ENCODE results near the gene CDH12.
"Not testable (repeated sequence)": the region's sequence is repeated elsewhere in the genome, so short reads cannot be mapped to it uniquely, and the experiment has no call there.

Gene CDH12

DNA sequence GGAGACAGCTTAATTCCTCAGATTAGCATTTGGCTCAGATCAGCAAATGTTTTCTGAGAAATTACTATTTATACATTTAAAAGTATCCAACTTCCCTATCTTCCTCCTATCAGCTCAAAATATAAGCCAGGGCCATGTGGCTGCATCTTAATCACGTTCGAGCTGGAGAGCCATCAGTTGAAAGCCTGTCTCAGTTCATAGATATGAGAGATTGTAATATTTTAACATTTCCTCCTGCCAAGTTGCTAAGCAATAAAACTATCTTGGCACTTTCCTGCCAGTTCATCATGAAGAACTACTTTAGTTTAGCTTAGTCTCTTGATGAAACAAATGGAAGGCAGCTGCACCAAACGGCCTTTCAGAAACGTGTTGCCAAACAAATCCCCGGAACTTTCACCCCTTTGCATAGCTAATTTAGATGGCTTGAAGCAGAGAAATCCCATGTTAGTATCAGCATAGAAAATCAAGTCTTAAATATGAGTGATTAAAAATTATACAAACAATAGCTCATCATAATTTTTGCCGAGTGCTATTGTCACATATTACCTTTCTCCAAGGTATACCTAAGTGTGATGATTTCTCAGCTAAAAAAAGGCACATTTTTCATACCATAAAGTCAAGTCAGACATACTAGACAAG is 713.4 kb downstream of the CDH12 start:
- not testable (repeated sequence) for H3K27ac ChIP-seq; DNase-seq; H3K4me3 ChIP-seq (ENCODE audit: low read depth, low read length); H3K9me3 ChIP-seq (ENCODE audit: severe bottlenecking); H3K36me3 ChIP-seq; H3K27me3 ChIP-seq (ENCODE audit: insufficient read depth, low read depth, severe bottlenecking)

DNA sequence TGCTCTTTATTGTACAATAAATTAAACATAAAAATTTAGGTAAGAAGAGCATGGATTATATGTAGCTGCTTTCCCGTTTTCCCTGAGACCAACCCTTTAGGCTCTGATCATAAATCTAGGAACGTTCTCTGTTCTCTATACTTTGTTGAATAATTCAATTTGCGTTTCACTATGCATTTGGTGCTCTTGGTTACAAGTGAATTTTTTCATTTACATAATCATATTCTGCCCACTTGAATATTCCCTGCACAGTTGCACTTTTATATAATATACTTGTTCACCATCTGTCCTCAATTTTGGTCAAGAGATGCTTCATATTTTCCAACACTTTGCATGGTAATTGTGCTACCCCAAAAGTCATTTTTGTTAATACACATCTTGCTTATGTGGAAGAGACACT is 741.8 kb downstream of the CDH12 start:
- Histone ChIP-seq H3K36me3 (no peaks in the 10 kb centered on the region), H3K27me3 (ENCODE audit: insufficient read depth, low read depth, severe bottlenecking) (no peaks in the 10 kb centered on the region), H3K27ac (no peak overlapping the region), H3K9me3 (ENCODE audit: severe bottlenecking) (no peaks in the 10 kb centered on the region), H3K4me3 (ENCODE audit: low read depth, low read length) (no peak overlapping the region)
- TF ChIP-seq, protein P1, sequence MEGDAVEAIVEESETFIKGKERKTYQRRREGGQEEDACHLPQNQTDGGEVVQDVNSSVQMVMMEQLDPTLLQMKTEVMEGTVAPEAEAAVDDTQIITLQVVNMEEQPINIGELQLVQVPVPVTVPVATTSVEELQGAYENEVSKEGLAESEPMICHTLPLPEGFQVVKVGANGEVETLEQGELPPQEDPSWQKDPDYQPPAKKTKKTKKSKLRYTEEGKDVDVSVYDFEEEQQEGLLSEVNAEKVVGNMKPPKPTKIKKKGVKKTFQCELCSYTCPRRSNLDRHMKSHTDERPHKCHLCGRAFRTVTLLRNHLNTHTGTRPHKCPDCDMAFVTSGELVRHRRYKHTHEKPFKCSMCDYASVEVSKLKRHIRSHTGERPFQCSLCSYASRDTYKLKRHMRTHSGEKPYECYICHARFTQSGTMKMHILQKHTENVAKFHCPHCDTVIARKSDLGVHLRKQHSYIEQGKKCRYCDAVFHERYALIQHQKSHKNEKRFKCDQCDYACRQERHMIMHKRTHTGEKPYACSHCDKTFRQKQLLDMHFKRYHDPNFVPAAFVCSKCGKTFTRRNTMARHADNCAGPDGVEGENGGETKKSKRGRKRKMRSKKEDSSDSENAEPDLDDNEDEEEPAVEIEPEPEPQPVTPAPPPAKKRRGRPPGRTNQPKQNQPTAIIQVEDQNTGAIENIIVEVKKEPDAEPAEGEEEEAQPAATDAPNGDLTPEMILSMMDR (IDR thresholded peaks at IDR 0.05; ENCODE audit: low read depth, low read length), result no peak
- DNase-seq, result no peak

- Histone ChIP-seq H3K27me3 (ENCODE audit: insufficient read depth, low read depth, severe bottlenecking) (no peaks in the 10 kb centered on the region), H3K4me3 (ENCODE audit: low read depth, low read length) (no peak overlapping the region), H3K9me3 (ENCODE audit: severe bottlenecking) (no peaks in the 10 kb centered on the region), H3K27ac (no peak overlapping the region), H3K36me3 (no peaks in the 10 kb centered on the region)
- TF ChIP-seq, protein P1 (IDR thresholded peaks at IDR 0.05; ENCODE audit: low read depth, low read length), result no peak
- DNase-seq, result no peak
Measured at GRCh38 chr5:22109315-22109714, 743.8 kb downstream of the CDH12 start.

DNA sequence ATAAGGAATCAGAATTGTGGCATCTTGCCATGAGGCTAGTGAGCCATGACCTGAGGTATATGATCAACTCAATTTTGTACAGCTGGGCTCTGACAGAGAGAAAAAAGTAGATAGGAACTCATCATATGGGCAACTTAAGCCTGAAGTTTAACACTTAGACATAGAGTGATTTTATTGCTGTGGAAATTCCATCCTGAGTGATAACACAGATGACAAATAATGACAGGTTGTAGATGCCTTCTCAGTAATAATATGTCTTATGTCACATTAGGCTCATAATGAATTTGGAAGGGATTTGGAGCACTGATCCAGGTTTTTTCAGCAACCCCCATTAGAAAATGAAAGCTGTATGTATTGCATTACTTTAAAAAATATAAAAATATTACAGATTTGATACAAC is 744.6 kb downstream of the CDH12 start:
- TF ChIP-seq, protein P1 (IDR thresholded peaks at IDR 0.05; ENCODE audit: low read depth, low read length), result no peak
- DNase-seq, result no peak
- no peaks in the 10 kb centered on the region for H3K36me3 ChIP-seq
- H3K27ac ChIP-seq, result no peak overlapping the region
- no peaks in the 10 kb centered on the region for H3K9me3 ChIP-seq (ENCODE audit: severe bottlenecking)
- no peak overlapping the region for H3K4me3 ChIP-seq (ENCODE audit: low read depth, low read length)
- no peaks in the 10 kb centered on the region for H3K27me3 ChIP-seq (ENCODE audit: insufficient read depth, low read depth, severe bottlenecking)

DNA sequence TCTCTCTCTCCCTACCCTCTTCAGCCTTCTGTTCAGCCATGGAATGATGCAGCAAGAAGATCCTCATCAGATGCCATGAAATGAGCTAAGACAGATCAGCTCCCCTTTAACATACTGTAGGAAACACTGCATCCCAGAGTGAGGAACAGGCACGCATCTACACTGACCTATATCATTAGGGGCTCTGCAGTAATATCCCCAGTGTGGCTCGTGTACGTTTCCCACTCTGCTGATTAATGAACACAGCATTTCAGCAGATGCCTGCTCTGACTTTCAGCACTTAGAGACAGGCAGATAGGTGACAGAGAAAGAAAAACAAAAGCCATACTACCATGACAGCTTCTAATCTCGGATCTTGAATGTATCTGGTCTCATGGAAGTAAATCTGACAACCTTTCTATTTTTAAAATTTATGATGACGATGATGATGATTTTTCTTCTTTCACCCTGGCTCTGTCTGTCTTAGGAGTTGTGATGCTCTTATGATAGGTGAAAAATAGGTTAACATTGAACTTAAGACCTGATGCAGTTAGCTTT is 750.3 kb downstream of the CDH12 start:
- H3K36me3 ChIP-seq, result no peaks in the 10 kb centered on the region
- TF ChIP-seq, protein P1 (IDR thresholded peaks at IDR 0.05; ENCODE audit: low read depth, low read length), result no peak
- no peaks in the 10 kb centered on the region for H3K9me3 ChIP-seq (ENCODE audit: severe bottlenecking)
- H3K27ac ChIP-seq, result no peak overlapping the region
- DNase-seq, result no peak
- H3K27me3 ChIP-seq (ENCODE audit: insufficient read depth, low read depth, severe bottlenecking), result no peaks in the 10 kb centered on the region
- no peak overlapping the region for H3K4me3 ChIP-seq (ENCODE audit: low read depth, low read length)

DNA sequence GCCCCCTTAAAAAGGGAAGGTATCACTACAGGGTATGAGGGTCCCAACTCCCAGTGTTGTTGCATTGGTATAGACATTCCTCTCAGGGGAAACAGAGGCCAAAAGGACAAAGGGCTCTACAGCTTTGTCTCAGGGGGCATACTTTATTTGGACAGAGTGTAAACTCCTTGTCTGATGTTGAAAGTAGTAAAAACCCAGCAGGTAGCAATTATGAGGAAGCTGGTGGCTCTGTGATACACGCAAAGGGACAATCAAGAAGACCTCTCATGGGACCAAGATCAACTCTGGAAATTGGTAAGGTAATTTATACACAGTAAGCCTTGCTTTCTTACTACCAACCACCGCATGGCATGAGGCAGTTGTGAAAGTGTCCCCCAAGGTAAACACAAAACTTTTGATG is 764.6 kb downstream of the CDH12 start:
- DNase-seq, result no peak
- TF ChIP-seq, protein P1 (IDR thresholded peaks at IDR 0.05; ENCODE audit: low read depth, low read length), result no peak

More for the DNA sequence above, 764.6 kb downstream of the CDH12 start:
- Histone ChIP-seq H3K27ac (no peak overlapping the region), H3K4me3 (ENCODE audit: low read depth, low read length) (no peak overlapping the region), H3K9me3 (ENCODE audit: severe bottlenecking) (no peaks in the 10 kb centered on the region), H3K36me3 (no peaks in the 10 kb centered on the region), H3K27me3 (ENCODE audit: insufficient read depth, low read depth, severe bottlenecking) (no peaks in the 10 kb centered on the region)
